ENCODE results near the gene MICAL2.

GRCh38 chr11:12189543-12190235, 79.3 kb downstream of the MICAL2 start:
- TF ChIP-seq CTCF (IDR thresholded peaks at IDR 0.05) (no peak), POLR2A (IDR thresholded peaks at IDR 0.05; ENCODE audit: low read depth) (no peak), EP300 (IDR thresholded peaks at IDR 0.05) (no peak)

Measured in esophagus muscularis mucosa (tissue), 4 donors.